T-cell (primary cell): ENCODE data around the gene CCDC102B. TPM values are rescaled to one million over a fixed set of nuclear protein-coding genes. Genes with fewer than 3 reads are reported as not detected.

ENCODE experiments used
- ATAC-seq, 4 experiments: fragments of 200-7000 bp in 3 of 4; fragments of 150-1000 bp in 1 of 4; cut with Tn5 transposase; replicated peaks in 1 of 4; 1 replicate in 3 of 4; 2 replicates in 1 of 4; pipeline ENCODE4 v1.10.0; 2021; ENCODE audit warnings: moderate library complexity in 3 of 4, mild to moderate bottlenecking in 2 of 4, moderate number of reproducible peaks in 1 of 4
- CTCF ChIA-PET, 2 donors: fragments of 300-600 bp; sonication (Branson Sonifier 250); formaldehyde crosslinking; loops; one replicate each; lab custom pipeline; 2022; ENCODE audit warnings: antibody characterized with exemption in 2 of 2; lab: Charles Lee
- POLR2A ChIA-PET, 2 donors: fragments of 300-600 bp; sonication (Branson Sonifier 250); formaldehyde crosslinking; loops; one replicate each; lab custom pipeline; 2022; ENCODE audit warnings: antibody characterized with exemption in 2 of 2; lab: Charles Lee
- DNase-seq, 35 experiments: peaks; one replicate each; pipeline versions ENCODE4 v3.0.0 to v3.0.0-alpha.2; 2013 to 2023
- H3K27ac ChIP-seq: one replicate; pipeline ENCODE4 v1.5.1; 2013; ENCODE audit warnings: low read length
- H3K27me3 ChIP-seq, 2 experiments: replicated peaks in 1 of 2; 1 replicate in 1 of 2; 2 replicates in 1 of 2; pipeline versions ENCODE4 v1.6.1 to v1.7.0; 2013; ENCODE audit warnings: low read length in 1 of 2, mixed read lengths in 1 of 2; ENCODE audit not compliant: control insufficient read depth in 2 of 2, insufficient read depth in 2 of 2; ENCODE audit errors: extremely low read depth in 1 of 2
- H3K36me3 ChIP-seq, 2 donors: 1 replicate in 1 of 2; 2 replicates in 1 of 2; pipeline versions ENCODE4 v1.6.1 to v1.7.0; 2013; ENCODE audit warnings: low read length in 1 of 2; ENCODE audit not compliant: control insufficient read depth in 2 of 2, insufficient read depth in 1 of 2; ENCODE audit errors: extremely low read depth in 1 of 2
- H3K4me1 ChIP-seq, 2 experiments: 1 replicate in 1 of 2; 2 replicates in 1 of 2; pipeline versions ENCODE4 v1.6.1 to v1.7.0; 2013; ENCODE audit warnings: low read length in 2 of 2, mixed read lengths in 1 of 2; ENCODE audit not compliant: insufficient read depth in 2 of 2, control insufficient read depth in 1 of 2; ENCODE audit errors: extremely low read depth in 1 of 2
- H3K4me3 ChIP-seq, 2 donors: 1 replicate in 1 of 2; 2 replicates in 1 of 2; pipeline versions ENCODE4 v1.5.1 to v1.7.0; 2013; ENCODE audit warnings: mild to moderate bottlenecking in 2 of 2, low read length in 1 of 2, moderate library complexity in 1 of 2; ENCODE audit not compliant: control insufficient read depth in 1 of 2; ENCODE audit errors: extremely low read depth in 1 of 2
- H3K9me3 ChIP-seq: 2 replicates; pipeline ENCODE4 v1.7.0; 2013
- H3K27ac Mint-ChIP-seq, 2 donors: one replicate each; pipeline ENCODE4 v1.8.0; 2020 to 2021; ENCODE audit warnings: mild to moderate bottlenecking in 2 of 2, mixed read lengths in 2 of 2
- H3K27me3 Mint-ChIP-seq, 2 donors: one replicate each; pipeline ENCODE4 v1.8.0; 2021 to 2022; ENCODE audit warnings: mixed read lengths in 2 of 2
- H3K36me3 Mint-ChIP-seq: one replicate; pipeline ENCODE4 v1.8.0; 2021; ENCODE audit warnings: mixed read lengths
- H3K4me1 Mint-ChIP-seq, 3 donors: one replicate each; pipeline ENCODE4 v1.8.0; 2020 to 2022; ENCODE audit warnings: mixed read lengths in 3 of 3, mild to moderate bottlenecking in 1 of 3
- H3K4me3 Mint-ChIP-seq, 3 donors: one replicate each; pipeline ENCODE4 v1.8.0; 2020 to 2022; ENCODE audit warnings: mild to moderate bottlenecking in 3 of 3, mixed read lengths in 3 of 3, moderate library complexity in 3 of 3
- H3K9me3 Mint-ChIP-seq, 3 donors: one replicate each; pipeline ENCODE4 v1.8.0; 2020 to 2022; ENCODE audit warnings: mixed read lengths in 3 of 3
- WGBS: methylation state at CpG from one replicate; pipeline ENCODE4 v1.1.5; 2013; ENCODE audit warnings: missing lambda C conversion rate; ENCODE audit not compliant: insufficient coverage; 5-methylcytosine and 5-hydroxymethylcytosine counted together
- total RNA-seq, 35 experiments: library from RNA in 6 of 35; stranded (reverse) in 6 of 35; fragments of 120-200 nt in 1 of 35; gene quantifications; one replicate each; pipeline versions ENCODE4 v1.2.1 to v1.2.4 and lab custom pipeline; 2013 to 2026

Gene CCDC102B
- total RNA-seq, 5 donors from 2014 or later (not counting 1 experiment from before 2014, with no cell fraction given), result 4.4 to 7.0 (median 6.1) TPM

DNA sequence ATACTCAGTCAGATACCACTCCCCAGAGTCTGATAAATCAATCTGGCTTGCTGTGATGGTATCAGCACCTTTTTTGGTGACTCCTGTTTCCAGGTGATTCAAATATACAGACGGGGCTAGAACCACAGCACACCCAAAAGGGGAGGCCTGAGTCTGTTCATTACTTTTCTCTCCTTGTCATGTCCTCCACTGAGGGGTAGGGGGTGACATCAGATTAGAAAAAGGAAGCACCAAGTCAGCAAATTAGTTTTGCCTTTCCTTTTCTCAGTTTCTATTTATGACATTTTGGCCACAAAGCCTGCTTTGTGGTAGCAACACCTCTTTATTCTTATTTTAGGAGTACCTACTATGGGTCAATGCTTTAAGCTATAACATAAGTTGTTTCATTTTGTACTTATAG is 127.4 kb downstream of the CCDC102B start:
- no CpG with 5 or more reads among the region's 1 CpG for WGBS

DNA sequence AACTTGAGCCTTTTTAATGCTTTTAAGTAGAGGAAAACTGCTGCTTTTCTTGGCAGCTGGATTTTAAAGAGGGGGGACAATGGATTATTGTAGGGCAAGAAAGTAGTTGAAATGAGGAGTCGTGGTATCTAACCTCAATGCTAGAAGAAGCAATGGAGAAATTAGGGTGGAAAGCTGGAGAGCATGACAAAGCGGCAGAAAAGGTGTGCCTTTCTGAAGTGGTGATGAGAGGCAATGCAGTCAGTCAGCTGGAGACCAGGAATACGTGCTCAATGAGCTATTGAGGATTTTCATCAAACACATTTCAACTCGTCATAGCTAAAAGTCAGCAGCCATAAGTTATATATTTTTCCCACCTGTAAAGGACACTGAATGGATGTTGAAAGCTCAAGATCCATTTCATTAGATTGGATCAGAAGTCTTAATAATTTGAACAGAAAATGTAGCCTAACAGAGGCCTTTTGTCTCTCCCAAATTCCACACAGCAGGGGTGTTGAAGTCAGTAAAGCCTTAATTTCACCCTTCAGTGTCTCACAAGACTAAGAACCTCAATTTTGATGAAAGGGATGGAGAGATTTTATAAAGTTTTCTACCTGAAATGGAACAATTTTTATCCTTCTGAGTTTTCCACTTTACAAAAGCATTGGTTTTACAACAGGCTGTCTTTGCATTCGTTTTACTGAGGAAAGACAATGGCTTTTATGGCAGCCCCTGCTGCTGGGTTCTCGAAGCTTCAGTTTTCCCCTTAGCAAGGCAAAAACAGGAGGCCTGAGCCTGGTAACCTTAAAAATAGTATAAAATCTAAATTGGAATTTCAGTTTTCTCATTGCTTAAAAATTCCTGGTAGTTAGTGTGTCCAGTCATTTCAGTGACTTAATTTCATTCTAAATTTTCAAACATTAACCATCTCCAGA is 131.1 kb downstream of the CCDC102B start:
- Mint-ChIP-seq H3K27me3 (no peaks in the 10 kb centered on the region), H3K4me1 (no peaks in the 10 kb centered on the region), H3K27ac (no peak overlapping the region), H3K4me3 (no peak overlapping the region), H3K9me3 (no peaks in the 10 kb centered on the region), H3K36me3 (no peaks in the 10 kb centered on the region)
- ATAC-seq, result no peak
- WGBS, result 73% methylated on average over 2 of the region's 6 CpGs
- DNase-seq, result no peak
- Histone ChIP-seq H3K36me3 (no peaks in the 10 kb centered on the region), H3K4me3 (no peak overlapping the region), H3K27ac (no peak overlapping the region), H3K9me3 (no peaks in the 10 kb centered on the region), H3K4me1 (no peaks in the 10 kb centered on the region), H3K27me3 (no peaks in the 10 kb centered on the region)
- ChIA-PET CTCF (interaction anchor here in 1 of 2 donors (1.0 kb wide), 1 partner anchor 12 kb away, joined by 3 read pairs; no protein-coding TSS in a partner anchor), POLR2A (no interaction called here)

More for the DNA sequence above, 127.4 kb downstream of the CCDC102B start:
- Histone ChIP-seq H3K27ac (no peak overlapping the region), H3K4me1 (no peaks in the 10 kb centered on the region), H3K9me3 (no peaks in the 10 kb centered on the region), H3K4me3 (no peak overlapping the region), H3K27me3 (no peaks in the 10 kb centered on the region), H3K36me3 (no peaks in the 10 kb centered on the region)
- POLR2A ChIA-PET, result no interaction called here
- ATAC-seq, result no peak
- DNase-seq, result no peak
- H3K36me3 Mint-ChIP-seq, result no peaks in the 10 kb centered on the region
- H3K4me3 Mint-ChIP-seq, result no peak overlapping the region
- no peak overlapping the region for H3K27ac Mint-ChIP-seq
- H3K9me3 Mint-ChIP-seq, result no peaks in the 10 kb centered on the region
- no peaks in the 10 kb centered on the region for H3K4me1 Mint-ChIP-seq
- H3K27me3 Mint-ChIP-seq, result no peaks in the 10 kb centered on the region
- CTCF ChIA-PET, result no interaction called here

- Histone ChIP-seq H3K9me3 (no peaks in the 10 kb centered on the region), H3K4me3 (no peak overlapping the region), H3K36me3 (no peaks in the 10 kb centered on the region), H3K4me1 (no peaks in the 10 kb centered on the region), H3K27me3 (no peaks in the 10 kb centered on the region), H3K27ac (no peak overlapping the region)
- CTCF ChIA-PET, result no interaction called here
- Mint-ChIP-seq H3K4me1 (no peaks in the 10 kb centered on the region), H3K9me3 (no peaks in the 10 kb centered on the region), H3K27me3 (no peaks in the 10 kb centered on the region), H3K27ac (no peak overlapping the region), H3K4me3 (no peak overlapping the region), H3K36me3 (no peaks in the 10 kb centered on the region)
- no peak for ATAC-seq
- POLR2A ChIA-PET, result no interaction called here
- DNase-seq, result no peak
Measured at GRCh38 chr18:68935686-68936085, 137.8 kb downstream of the CCDC102B start.

- H3K9me3 ChIP-seq, result no peaks in the 10 kb centered on the region
- no peaks in the 10 kb centered on the region for H3K27me3 Mint-ChIP-seq
- no peak overlapping the region for H3K27ac ChIP-seq
- H3K9me3 Mint-ChIP-seq, result no peaks in the 10 kb centered on the region
- H3K4me1 ChIP-seq, result no peaks in the 10 kb centered on the region
- ChIA-PET CTCF (no interaction called here), POLR2A (no interaction called here)
- H3K36me3 ChIP-seq, result no peaks in the 10 kb centered on the region
- no peak overlapping the region for H3K27ac Mint-ChIP-seq
- no peak overlapping the region for H3K4me3 Mint-ChIP-seq
- DNase-seq (no peak), ATAC-seq (no peak)
- no peaks in the 10 kb centered on the region for H3K36me3 Mint-ChIP-seq
- H3K4me1 Mint-ChIP-seq, result no peaks in the 10 kb centered on the region
- no peak overlapping the region for H3K4me3 ChIP-seq
- 67% methylated on average over 3 of the region's 4 CpGs for WGBS
- no peaks in the 10 kb centered on the region for H3K27me3 ChIP-seq
Measured at GRCh38 chr18:68937029-68937599, 139.2 kb downstream of the CCDC102B start.

- no peak for DNase-seq
- WGBS, result no CpG with 5 or more reads among the region's 2 CpGs
Measured at GRCh38 chr18:68940039-68940438, 142.2 kb downstream of the CCDC102B start.

DNA sequence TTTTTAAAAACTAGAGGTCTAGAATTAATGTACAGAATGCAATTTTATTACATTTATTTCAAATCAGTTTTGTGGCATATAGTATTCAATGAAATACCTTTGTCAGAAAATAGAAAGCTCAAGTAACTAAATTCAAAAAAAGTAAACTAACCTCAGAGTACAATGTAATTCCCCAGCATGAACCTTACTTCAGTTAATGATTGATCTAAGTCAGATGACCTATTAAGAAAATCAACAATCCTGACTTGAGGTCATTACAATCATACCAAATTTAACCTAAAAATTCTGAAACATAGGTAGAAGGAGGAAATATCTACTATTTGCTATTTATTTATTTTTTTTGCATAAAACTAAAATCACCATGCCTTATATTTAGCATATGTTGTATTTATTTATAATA is 142.9 kb downstream of the CCDC102B start:
- H3K9me3 Mint-ChIP-seq, result no peaks in the 10 kb centered on the region
- DNase-seq (no peak), ATAC-seq (no peak)
- H3K27ac Mint-ChIP-seq, result no peak overlapping the region
- H3K27me3 Mint-ChIP-seq, result no peaks in the 10 kb centered on the region
- no peaks in the 10 kb centered on the region for H3K27me3 ChIP-seq
- H3K4me3 ChIP-seq, result no peak overlapping the region
- no peak overlapping the region for H3K27ac ChIP-seq
- H3K36me3 ChIP-seq, result no peaks in the 10 kb centered on the region
- no peaks in the 10 kb centered on the region for H3K9me3 ChIP-seq
- no peaks in the 10 kb centered on the region for H3K36me3 Mint-ChIP-seq
- ChIA-PET CTCF (interaction anchor here in 1 of 2 donors (0.6 kb wide), 1 partner anchor 274 kb away, joined by 3 read pairs; no protein-coding TSS in a partner anchor), POLR2A (interaction anchor here in 1 of 2 donors (0.6 kb wide), 1 partner anchor 34 kb away, joined by 4 read pairs; no protein-coding TSS in a partner anchor)
- no peak overlapping the region for H3K4me3 Mint-ChIP-seq
- no peaks in the 10 kb centered on the region for H3K4me1 Mint-ChIP-seq
- H3K4me1 ChIP-seq, result no peaks in the 10 kb centered on the region

More at GRCh38 chr18:68940039-68940438, 142.2 kb downstream of the CCDC102B start:
- H3K4me1 Mint-ChIP-seq, result no peaks in the 10 kb centered on the region
- Histone ChIP-seq H3K27me3 (no peaks in the 10 kb centered on the region), H3K4me3 (no peak overlapping the region), H3K9me3 (no peaks in the 10 kb centered on the region), H3K27ac (no peak overlapping the region), H3K4me1 (no peaks in the 10 kb centered on the region), H3K36me3 (no peaks in the 10 kb centered on the region)
- no peaks in the 10 kb centered on the region for H3K27me3 Mint-ChIP-seq
- ATAC-seq, result no peak
- no peak overlapping the region for H3K27ac Mint-ChIP-seq
- ChIA-PET CTCF (interaction anchor here in 1 of 2 donors (0.6 kb wide), 1 partner anchor 273 kb away, joined by 3 read pairs; no protein-coding TSS in a partner anchor), POLR2A (no interaction called here)
- no peaks in the 10 kb centered on the region for H3K9me3 Mint-ChIP-seq
- H3K4me3 Mint-ChIP-seq, result no peak overlapping the region
- no peaks in the 10 kb centered on the region for H3K36me3 Mint-ChIP-seq
